Stomach (tissue), 4 donors: ENCODE measurements around the gene MYO5A.

Source experiments
- CTCF ChIP-seq, 7 experiments: fragments of 450-650 bp in 4 of 7; fragments of 200-600 bp in 3 of 7; sonication (generic) in 3 of 7; IDR thresholded peaks; one replicate each; pipeline ENCODE4 v1.5.1; 2016 to 2019; ENCODE audit warnings: antibody characterized with exemption in 7 of 7, control low read depth in 2 of 7, mild to moderate bottlenecking in 1 of 7
- EP300 ChIP-seq: sonication (generic); formaldehyde crosslinking; IDR thresholded peaks from one replicate; pipeline ENCODE4 v1.6.1; 2017; ENCODE audit warnings: antibody characterized with exemption
- POLR2A ChIP-seq, 4 donors: fragments of 450-650 bp; IDR thresholded peaks; one replicate each; pipeline ENCODE4 v1.6.1; 2016; ENCODE audit warnings: antibody characterized with exemption in 4 of 4, control low read depth in 2 of 4, mild to moderate bottlenecking in 1 of 4, moderate library complexity in 1 of 4
- POLR2AphosphoS5 ChIP-seq, 3 donors: sonication (generic); formaldehyde crosslinking; IDR thresholded peaks; one replicate each; pipeline ENCODE4 v1.6.1; 2016; ENCODE audit warnings: antibody characterized with exemption in 3 of 3

DNA sequence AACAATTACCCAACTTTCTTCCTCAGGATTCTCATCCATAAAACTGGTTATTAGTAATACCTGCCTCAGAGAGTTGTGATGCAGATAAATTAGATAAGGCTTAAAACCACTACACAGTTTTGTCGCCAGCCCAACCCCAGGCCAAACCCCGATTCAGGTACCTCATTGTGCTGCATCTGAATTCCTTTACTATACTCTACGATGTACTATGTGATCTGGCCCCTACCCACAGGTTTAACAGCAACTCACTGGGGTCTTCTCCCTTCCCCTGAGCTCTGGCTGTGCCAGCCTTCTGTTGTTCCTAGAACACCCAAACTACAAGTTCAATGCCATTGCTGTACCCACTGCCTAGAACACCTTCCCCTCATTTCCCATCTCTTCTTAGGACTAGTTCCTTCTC lies 64.6 kb downstream of the MYO5A start:
- TF ChIP-seq CTCF (IDR thresholded peaks at IDR 0.05) (no peak), POLR2A (IDR thresholded peaks at IDR 0.05) (no peak), POLR2AphosphoS5 (IDR thresholded peaks at IDR 0.05) (no peak), EP300 (no peak)
